GM19372 (cell line): ENCODE results near the gene PDE4DIP.
"Not testable (repeated sequence)": the region's sequence is repeated elsewhere in the genome, so short reads cannot be mapped to it uniquely, and the experiment has no call there.

Source experiments
- ATAC-seq: cut with Tn5 transposase; IDR thresholded peaks from one replicate; pipeline ENCODE4 v1.9.1; 2021; ENCODE audit warnings: mild to moderate bottlenecking, low read depth, moderate library complexity; ENCODE audit not compliant: unreplicated experiment

The PDE4DIP gene

DNA sequence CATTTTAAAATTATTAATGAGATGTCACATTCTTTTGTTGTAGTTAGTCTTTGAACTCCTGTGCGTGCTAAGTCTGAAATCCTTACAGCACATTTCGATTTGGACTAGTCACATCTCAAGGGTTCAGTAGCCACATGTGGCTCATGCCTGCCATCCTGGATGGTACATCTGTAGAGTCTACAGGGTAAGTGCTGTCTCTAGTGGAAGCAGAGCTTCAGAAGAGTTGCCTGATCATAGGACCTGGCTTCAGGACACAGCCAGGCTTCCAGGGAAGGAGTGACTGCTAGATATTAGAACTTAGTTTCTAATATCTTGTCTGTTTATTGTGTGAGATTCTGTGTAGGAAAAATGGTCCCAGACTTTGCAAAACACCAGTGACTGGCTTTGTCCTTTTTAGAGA lies 72.0 kb downstream of the PDE4DIP start:
- ATAC-seq = not testable (repeated sequence)

DNA sequence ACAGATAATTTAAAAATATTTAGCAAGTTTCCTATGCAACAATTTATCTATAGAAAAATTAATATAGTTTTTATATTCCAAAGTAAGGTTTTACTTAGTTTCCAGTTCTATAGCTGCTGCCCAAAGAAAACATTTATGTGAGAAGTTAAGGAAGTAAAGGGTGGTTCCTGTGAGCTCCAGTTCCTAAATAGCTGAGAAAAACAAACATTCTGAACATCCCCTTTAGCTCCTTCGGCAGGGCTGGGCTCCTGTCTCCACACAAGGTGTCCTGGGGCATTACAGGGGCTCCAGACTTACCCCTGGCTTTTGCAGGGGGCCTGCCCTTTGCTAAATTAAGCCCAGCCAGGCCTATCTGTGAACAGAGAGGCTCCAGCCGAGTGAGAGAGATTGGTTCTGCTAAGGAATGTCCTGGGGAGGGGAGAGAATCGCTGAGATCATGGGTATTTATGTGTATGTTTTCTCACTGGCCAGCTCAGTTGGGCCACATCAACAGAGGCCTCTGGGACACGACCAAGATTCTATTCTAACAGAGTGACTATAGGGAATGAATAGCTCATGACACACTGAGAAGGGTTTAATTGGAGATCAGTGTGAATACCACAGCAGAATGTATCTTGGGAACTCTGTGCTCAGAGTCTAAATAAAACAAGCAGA lies 72.6 kb downstream of the PDE4DIP start:
- ATAC-seq = not testable (repeated sequence)

- not testable (repeated sequence) for ATAC-seq
These were observed 74.7 kb downstream of the PDE4DIP start for GRCh38 chr1:148918836-148919447.

- not testable (repeated sequence) for ATAC-seq
These were observed 76.8 kb downstream of the PDE4DIP start for GRCh38 chr1:148921047-148921446.

- not testable (repeated sequence) for ATAC-seq
These were observed 79.6 kb downstream of the PDE4DIP start for GRCh38 chr1:148923798-148924197.

- ATAC-seq = not testable (repeated sequence)
These were observed 83.4 kb downstream of the PDE4DIP start for GRCh38 chr1:148927645-148928044.

DNA sequence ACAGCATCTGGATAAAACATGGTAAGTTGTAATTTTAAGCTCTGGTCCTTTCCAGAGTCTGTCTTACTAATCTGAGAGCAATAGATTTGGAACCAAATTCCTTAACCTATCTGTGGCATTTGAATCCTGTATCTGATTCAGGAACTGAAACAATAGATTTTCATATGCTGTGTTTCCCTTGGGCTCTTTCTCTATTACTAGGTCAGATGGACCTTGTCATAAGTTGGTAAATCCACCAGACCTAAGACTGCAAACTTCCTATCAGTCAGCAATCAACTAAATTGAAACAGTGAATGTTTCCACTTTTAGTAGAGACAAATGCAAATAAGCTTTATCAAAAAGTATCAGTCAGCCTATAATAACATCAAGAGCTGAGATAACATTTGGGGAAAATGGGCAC lies 85.0 kb downstream of the PDE4DIP start:
- not testable (repeated sequence) for ATAC-seq

DNA sequence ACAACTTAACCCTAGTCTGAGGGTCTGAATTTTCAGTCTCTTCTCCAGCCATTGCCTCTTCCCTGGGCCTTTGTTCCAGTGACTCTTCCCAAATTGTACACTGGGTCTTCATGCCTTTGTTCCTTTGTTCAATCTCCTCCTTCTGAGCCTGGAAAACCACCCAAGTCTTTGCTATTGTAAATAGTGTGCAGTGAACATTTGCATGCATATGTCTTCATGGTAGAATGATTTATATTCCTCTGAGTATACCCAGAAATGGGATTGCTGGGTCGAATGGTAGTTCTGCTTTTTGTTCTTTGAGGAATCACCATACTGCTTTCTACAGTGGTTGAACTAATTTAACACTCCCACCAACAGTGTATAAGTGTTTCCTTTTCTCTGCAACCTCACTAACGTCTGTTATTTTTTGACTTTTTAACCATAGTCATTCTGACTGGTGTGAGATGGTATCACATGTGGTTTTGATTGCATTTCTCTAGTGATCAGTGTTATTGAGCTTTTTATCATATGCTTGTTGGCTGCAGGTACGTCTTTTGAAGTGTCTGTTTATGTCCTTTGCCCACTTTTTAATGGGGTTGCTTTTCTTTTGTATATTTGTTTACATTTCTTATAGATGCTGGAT lies 91.3 kb downstream of the PDE4DIP start:
- ATAC-seq = not testable (repeated sequence)

DNA sequence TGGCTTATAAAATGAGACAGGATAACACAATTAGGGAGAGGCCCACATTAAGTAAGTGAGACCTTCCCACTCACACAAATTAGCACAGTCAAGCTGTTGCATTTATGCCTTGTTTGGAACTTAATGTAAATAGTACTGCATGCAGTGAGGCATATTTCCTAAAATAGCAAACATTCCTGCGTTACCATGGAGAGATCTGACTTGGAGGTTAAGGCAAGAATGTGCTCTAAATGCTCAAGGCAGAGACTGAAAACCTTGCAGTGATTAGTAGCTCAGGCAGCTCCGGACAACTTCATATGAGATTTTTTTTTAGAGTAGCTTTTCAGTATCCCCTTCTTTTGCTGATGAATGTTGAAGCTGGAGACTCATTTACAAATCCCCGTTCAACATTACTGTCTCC lies 98.7 kb downstream of the PDE4DIP start:
- ATAC-seq = not testable (repeated sequence)

DNA sequence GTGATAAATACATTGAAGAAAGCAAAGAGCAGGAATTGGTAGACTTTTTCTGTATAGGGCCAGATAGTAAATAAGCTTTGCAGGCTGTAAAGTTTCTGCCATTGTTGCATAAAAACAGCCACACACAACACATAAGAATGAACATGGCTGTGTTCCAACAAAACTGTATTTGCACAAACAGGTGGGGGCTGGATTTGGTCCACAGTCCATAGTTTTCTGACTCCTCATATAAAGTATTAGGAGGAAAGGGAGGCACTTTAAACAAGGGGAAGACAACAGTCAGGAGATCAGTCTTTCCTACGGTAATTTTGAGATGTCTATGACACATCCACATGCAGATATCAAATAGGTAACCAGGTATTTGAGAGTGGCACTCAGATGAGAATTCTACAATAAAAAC lies 100.9 kb downstream of the PDE4DIP start:
- not testable (repeated sequence) for ATAC-seq

DNA sequence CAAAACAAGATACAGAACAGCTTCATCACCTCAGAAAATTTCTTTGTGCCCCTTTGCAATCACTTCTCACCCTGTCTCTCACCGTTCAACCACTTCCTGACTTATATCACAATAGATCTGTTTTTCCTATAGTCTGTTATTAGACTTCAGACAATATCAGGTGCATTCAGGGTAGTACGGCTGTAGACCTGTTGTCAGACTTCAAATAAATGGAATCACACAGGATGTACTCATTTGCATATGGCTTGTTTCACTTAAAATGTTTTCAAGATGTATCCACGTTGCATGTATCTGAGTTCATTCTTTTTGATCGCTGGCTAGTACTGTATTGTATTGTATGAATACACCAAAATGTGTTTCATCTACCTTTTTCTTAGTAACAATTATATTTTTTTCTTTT lies 104.5 kb downstream of the PDE4DIP start:
- not testable (repeated sequence) for ATAC-seq

GRCh38 chr1:148951336-148952227 lies 107.4 kb downstream of the PDE4DIP start:
- ATAC-seq = peak; percentile 58

DNA sequence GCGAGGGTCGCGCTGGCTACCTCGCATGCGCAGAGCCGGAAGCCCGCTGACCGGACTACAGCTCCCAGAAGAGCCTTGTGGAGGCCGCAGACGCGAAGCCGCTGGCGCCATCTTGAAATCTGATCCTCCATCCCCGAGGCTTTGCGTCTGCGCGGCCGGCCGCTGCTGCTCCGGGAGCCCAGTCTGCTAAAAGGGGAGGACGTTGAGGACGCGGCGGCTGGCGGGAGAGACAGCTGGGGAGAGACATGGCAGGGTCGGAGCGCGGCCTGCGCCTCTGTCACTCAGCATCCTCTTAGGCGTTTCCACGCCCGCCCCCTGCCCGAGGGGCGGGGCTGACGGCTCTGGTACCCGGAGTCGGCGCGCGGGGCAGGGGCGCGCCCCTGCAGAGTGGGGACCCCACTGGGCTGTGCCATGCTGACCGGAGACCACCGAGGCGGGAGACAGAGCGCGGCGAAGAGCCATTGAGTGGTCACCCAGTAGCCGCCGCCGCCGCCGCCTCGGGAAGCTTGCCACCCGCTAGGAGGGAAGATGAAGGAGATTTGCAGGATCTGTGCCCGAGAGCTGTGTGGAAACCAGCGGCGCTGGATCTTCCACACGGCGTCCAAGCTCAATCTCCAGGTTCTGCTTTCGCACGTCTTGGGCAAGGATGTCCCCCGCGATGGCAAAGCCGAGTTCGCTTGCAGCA lies 108.2 kb downstream of the PDE4DIP start:
- ATAC-seq = peak; percentile 75

GRCh38 chr1:148952938-148953616 lies 108.8 kb downstream of the PDE4DIP start:
- ATAC-seq = peak; percentile 3

GRCh38 chr1:148953730-148954129 lies 109.5 kb downstream of the PDE4DIP start:
- ATAC-seq = not testable (repeated sequence)

DNA sequence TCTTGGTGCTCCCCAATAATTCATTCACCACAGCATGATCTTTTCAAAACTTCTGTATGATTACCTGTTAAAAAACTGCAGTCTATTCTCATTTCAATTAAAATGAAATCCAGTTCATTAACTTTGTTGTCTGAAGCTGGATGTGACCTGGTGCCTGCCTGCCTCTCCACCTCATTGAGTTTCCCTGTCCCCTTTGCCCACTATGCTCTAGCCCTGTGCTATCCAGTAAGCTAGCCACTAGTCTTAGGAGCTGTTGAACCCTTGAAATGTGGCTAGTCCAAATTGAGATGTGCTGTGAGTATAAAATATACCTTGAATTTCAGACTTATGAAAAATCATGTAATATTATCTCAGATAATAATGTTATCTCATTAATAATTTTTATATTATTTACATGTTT lies 114.1 kb downstream of the PDE4DIP start:
- not testable (repeated sequence) for ATAC-seq

- ATAC-seq = not testable (repeated sequence)
These were observed 116.2 kb downstream of the PDE4DIP start for GRCh38 chr1:148960212-148961000.

- not testable (repeated sequence) for ATAC-seq
These were observed 118.1 kb downstream of the PDE4DIP start for GRCh38 chr1:148962127-148962857.
